H1 (cell line): ENCODE data around the gene SYMPK.

Experiments
- ATF2 ChIP-seq: IDR thresholded peaks from 2 replicates; pipeline ENCODE4 v1.6.1; 2012; ENCODE audit warnings: low read length, inconsistent platforms
- CHD2 ChIP-seq: IDR thresholded peaks from 2 replicates; pipeline ENCODE4 v1.6.1; 2012; ENCODE audit warnings: low read length, improper control_type of control experiment
- CTCF ChIP-seq, 3 experiments: IDR thresholded peaks; 1 replicate in 2 of 3; 2 replicates in 1 of 3; pipeline versions ENCODE4 v1.5.1 to v1.6.1; 2011; ENCODE audit warnings: low read length in 3 of 3, mild to moderate bottlenecking in 3 of 3, inconsistent platforms in 2 of 3, low read depth in 1 of 3, moderate library complexity in 1 of 3; ENCODE audit not compliant: insufficient read depth in 1 of 3; ENCODE audit errors: control extremely low read depth in 1 of 3
- EGR1 ChIP-seq: IDR thresholded peaks from 2 replicates; pipeline ENCODE4 v1.6.1; 2011; ENCODE audit warnings: low read depth, low read length, borderline replicate concordance
- EZH2 ChIP-seq: fragments of 200-600 bp; sonication (generic); IDR thresholded peaks from 2 replicates; pipeline ENCODE4 v1.7.1; 2012; ENCODE audit warnings: low read depth, mild to moderate bottlenecking, moderate library complexity, low read length, inconsistent platforms; ENCODE audit not compliant: severe bottlenecking
- KDM1A ChIP-seq: fragments of 200-600, 300-600 bp; sonication (generic); IDR thresholded peaks from 2 replicates; pipeline ENCODE4 v1.7.1; 2016; ENCODE audit warnings: mild to moderate bottlenecking, low read length, borderline replicate concordance
- POLR2A ChIP-seq, 2 experiments: IDR thresholded peaks; 1 replicate in 1 of 2; 2 replicates in 1 of 2; pipeline ENCODE4 v1.6.1; 2011; ENCODE audit warnings: low read depth in 2 of 2, low read length in 2 of 2, mild to moderate bottlenecking in 2 of 2; ENCODE audit errors: control extremely low read depth in 1 of 2
- POLR2AphosphoS5 ChIP-seq: IDR thresholded peaks from 2 replicates; pipeline ENCODE4 v1.6.1; 2011; ENCODE audit warnings: low read depth, low read length
- RAD21 ChIP-seq, 2 experiments: IDR thresholded peaks in 1 of 2; conservative IDR thresholded peaks in 1 of 2; 2 replicates each; pipeline ENCODE4 v1.6.1; 2011; ENCODE audit warnings: low read depth in 2 of 2, low read length in 2 of 2, improper control_type of control experiment in 1 of 2, inconsistent platforms in 1 of 2, mild to moderate bottlenecking in 1 of 2, moderate library complexity in 1 of 2
- RXRA ChIP-seq: IDR thresholded peaks from 2 replicates; pipeline ENCODE4 v1.6.1; 2011; ENCODE audit warnings: low read depth, mild to moderate bottlenecking, low read length, moderate library complexity; ENCODE audit not compliant: insufficient read depth
- SRF ChIP-seq: IDR thresholded peaks from 2 replicates; pipeline ENCODE4 v1.6.1; 2011; ENCODE audit warnings: mild to moderate bottlenecking, low read depth, low read length, moderate library complexity
- USF2 ChIP-seq: IDR thresholded peaks from 2 replicates; pipeline ENCODE4 v1.6.1; 2011; ENCODE audit warnings: low read length, improper control_type of control experiment

- TF ChIP-seq CHD2 (no peak), EZH2 (no peak), RAD21 (IDR thresholded peaks at IDR 0.05 in 1 of 2, conservative IDR thresholded peaks at IDR 0.05 in 1 of 2; ENCODE audit: low read depth in 2 of 2, low read length in 2 of 2) (peak; percentile 66 to 86), CTCF (IDR thresholded peaks at IDR 0.05; ENCODE audit: control extremely low read depth in 1 of 3, insufficient read depth in 1 of 3, low read depth in 1 of 3, low read length in 3 of 3) (peak; percentile 56 to 96 (median 65)), USF2 (no peak), KDM1A (peak; percentile 99), SRF (no peak), POLR2A (IDR thresholded peaks at IDR 0.05; ENCODE audit: control extremely low read depth in 1 of 2, low read depth in 2 of 2, low read length in 2 of 2) (peak in 1 of 2 experiments; percentile 53; a peak in 1 of 3 replicates), EGR1 (peak; percentile 78; the same call in 1 of the 2 replicates), RXRA (no peak), ATF2 (no peak), POLR2AphosphoS5 (no peak)
These were observed 1.1 kb upstream of the SYMPK start, which contains the start of gene FOXA3 for GRCh38 chr19:45863840-45864628.
